OCI-LY1 (cell line): Measurements from ENCODE around the gene MRPL50.
"Not testable (repeated sequence)": the region's sequence is repeated elsewhere in the genome, so short reads cannot be mapped to it uniquely, and the experiment has no call there.

Experiments
- H2AFZ ChIP-seq: fragments of 200-600 bp; sonication (generic), shearing (Covaris generic); 2 replicates; pipeline ENCODE4 v1.6.0; 2014; ENCODE audit warnings: antibody characterized with exemption, mild to moderate bottlenecking, low read length
- H3F3A ChIP-seq: fragments of 200-600 bp; sonication (generic), shearing (Covaris generic); 2 replicates; pipeline ENCODE4 v1.6.0; 2014; ENCODE audit warnings: mild to moderate bottlenecking, antibody characterized with exemption, low read length, moderate library complexity; ENCODE audit not compliant: insufficient read depth
- H3K27ac ChIP-seq: fragments of 200-600 bp; sonication (generic); 2 replicates; pipeline ENCODE4 v1.5.1; 2014; ENCODE audit warnings: low read length, mixed run types, mild to moderate bottlenecking, low read depth; ENCODE audit not compliant: poor library complexity, severe bottlenecking
- H3K27me3 ChIP-seq: fragments of 200-600 bp; sonication (generic); 2 replicates; pipeline ENCODE4 v1.6.0; 2014; ENCODE audit warnings: antibody characterized with exemption, mild to moderate bottlenecking, low read length, moderate library complexity; ENCODE audit not compliant: insufficient read depth
- H3K36me3 ChIP-seq: fragments of 200-600 bp; sonication (generic); 2 replicates; pipeline ENCODE4 v1.6.1; 2014; ENCODE audit warnings: mild to moderate bottlenecking, antibody characterized with exemption, low read length, moderate library complexity, mixed read lengths; ENCODE audit not compliant: insufficient read depth
- H3K4me1 ChIP-seq: fragments of 200-600 bp; sonication (generic); 2 replicates; pipeline ENCODE4 v1.5.1; 2014; ENCODE audit warnings: mild to moderate bottlenecking, low read length, moderate library complexity; ENCODE audit not compliant: insufficient read depth, severe bottlenecking
- H3K4me2 ChIP-seq: fragments of 200-600 bp; sonication (generic), shearing (Covaris generic); 2 replicates; pipeline ENCODE4 v1.6.1; 2014; ENCODE audit warnings: low read length
- H3K4me3 ChIP-seq: fragments of 200-600 bp; sonication (generic); 2 replicates; pipeline ENCODE4 v1.5.1; 2014; ENCODE audit warnings: low read length, low read depth, mild to moderate bottlenecking, mixed read lengths; ENCODE audit not compliant: poor library complexity, severe bottlenecking
- H3K79me2 ChIP-seq: fragments of 200-600 bp; shearing (Covaris generic); 2 replicates; pipeline ENCODE4 v1.6.1; 2016; ENCODE audit warnings: mixed run types, low read length, mixed read lengths; ENCODE audit not compliant: insufficient read depth
- H3K9ac ChIP-seq: fragments of 200-600 bp; sonication (generic), shearing (Covaris generic); 2 replicates; pipeline ENCODE4 v1.6.1; 2014; ENCODE audit warnings: mild to moderate bottlenecking, low read length, mixed read lengths
- H3K9me2 ChIP-seq: fragments of 200-600 bp; sonication (generic), shearing (Covaris generic); 2 replicates; pipeline ENCODE4 v1.6.1; 2014; ENCODE audit warnings: low read depth, mild to moderate bottlenecking, low read length, mixed read lengths
- H3K9me3 ChIP-seq: fragments of 200-600 bp; shearing (Covaris generic); 2 replicates; pipeline ENCODE4 v1.6.1; 2014; ENCODE audit warnings: low read length, mixed read lengths
- H4K20me1 ChIP-seq: fragments of 200-600 bp; sonication (generic), shearing (Covaris generic); 2 replicates; pipeline ENCODE4 v1.6.0; 2016; ENCODE audit warnings: mild to moderate bottlenecking, low read length; ENCODE audit not compliant: insufficient read depth
- CTCF ChIP-seq: fragments of 200-600 bp; sonication (generic), shearing (Covaris generic); IDR thresholded peaks from 2 replicates; pipeline ENCODE4 v1.5.1; 2017; ENCODE audit warnings: mild to moderate bottlenecking, antibody characterized with exemption, low read length, moderate library complexity, mixed read lengths
- EZH2 ChIP-seq: fragments of 200-600 bp; sonication (generic), shearing (Covaris generic); IDR thresholded peaks from 2 replicates; pipeline ENCODE4 v1.8.0; 2017; ENCODE audit warnings: borderline replicate concordance, mixed run types, mild to moderate bottlenecking, antibody characterized with exemption, low read length, moderate library complexity, mixed read lengths

MRPL50 gene

GRCh38 chr9:101393135-101393534 is 5.3 kb downstream of the MRPL50 start:
- H3K36me3 ChIP-seq: peaks cover 90% of the 10 kb centered on the region
- H3K9me3 ChIP-seq: peaks cover 16% of the 10 kb centered on the region
- no peaks in the 10 kb centered on the region for H3K9me2 ChIP-seq

GRCh38 chr9:101388507-101388993 is 9.9 kb downstream of the MRPL50 start:
- TF ChIP-seq CTCF: no peak; the same call in 1 of the 2 replicates
- TF ChIP-seq EZH2: no peak
- H3F3A ChIP-seq: no peaks in the 10 kb centered on the region
- H3K79me2 ChIP-seq: peaks cover 29% of the 10 kb centered on the region
- H3K9me3 ChIP-seq: peaks cover 8% of the 10 kb centered on the region
- no peaks in the 10 kb centered on the region for H4K20me1 ChIP-seq
- H3K27ac ChIP-seq: no peak overlapping the region
- no peak overlapping the region for H3K9ac ChIP-seq
- no peak overlapping the region for H3K4me2 ChIP-seq
- H3K36me3 ChIP-seq: peaks cover 69% of the 10 kb centered on the region
- H3K4me1 ChIP-seq: no peaks in the 10 kb centered on the region
- no peaks in the 10 kb centered on the region for H3K27me3 ChIP-seq
- no peak overlapping the region for H2AFZ ChIP-seq
- no peak overlapping the region for H3K4me3 ChIP-seq
- no peaks in the 10 kb centered on the region for H3K9me2 ChIP-seq

More at GRCh38 chr9:101393135-101393534, 5.3 kb downstream of the MRPL50 start:
- Histone ChIP-seq H4K20me1 (no peaks in the 10 kb centered on the region), H3K79me2 (peaks cover 75% of the 10 kb centered on the region), H3K27ac (no peak overlapping the region), H3K4me1 (peaks cover 6% of the 10 kb centered on the region), H3F3A (no peaks in the 10 kb centered on the region), H3K9ac (no peak overlapping the region), H3K4me2 (no peak overlapping the region), H3K4me3 (no peak overlapping the region), H3K27me3 (no peaks in the 10 kb centered on the region), H2AFZ (no peak overlapping the region)
- no peak for TF ChIP-seq CTCF
- no peak for TF ChIP-seq EZH2

GRCh38 chr9:101387871-101388506 is 10.4 kb downstream of the MRPL50 start:
- peak; percentile 55 for TF ChIP-seq CTCF
- no peak for TF ChIP-seq EZH2
- peaks cover 8% of the 10 kb centered on the region for H3K9me3 ChIP-seq
- no peaks in the 10 kb centered on the region for H4K20me1 ChIP-seq
- no peaks in the 10 kb centered on the region for H3F3A ChIP-seq
- H3K4me1 ChIP-seq: no peaks in the 10 kb centered on the region
- H3K79me2 ChIP-seq: peaks cover 24% of the 10 kb centered on the region
- peaks cover 63% of the 10 kb centered on the region for H3K36me3 ChIP-seq
- H3K4me3 ChIP-seq: no peak overlapping the region
- no peak overlapping the region for H2AFZ ChIP-seq
- H3K9ac ChIP-seq: no peak overlapping the region
- H3K27ac ChIP-seq: no peak overlapping the region
- H3K27me3 ChIP-seq: no peaks in the 10 kb centered on the region
- no peaks in the 10 kb centered on the region for H3K9me2 ChIP-seq
- H3K4me2 ChIP-seq: no peak overlapping the region

- H3F3A ChIP-seq, H3K9ac ChIP-seq, H2AFZ ChIP-seq, H3K9me2 ChIP-seq, H3K4me1 ChIP-seq, H3K9me3 ChIP-seq, H4K20me1 ChIP-seq, H3K4me3 ChIP-seq, H3K79me2 ChIP-seq, H3K27me3 ChIP-seq, H3K27ac ChIP-seq, H3K4me2 ChIP-seq: not testable (repeated sequence)
- peaks cover 34% of the 10 kb centered on the region for H3K36me3 ChIP-seq
Observed at GRCh38 chr9:101384873-101385536, 13.4 kb downstream of the MRPL50 start, which contains the start of gene BAAT. BAAT (minus strand) TSS chr9:101385006; CDS start chr9:101371404, 13,602 bp downstream.
